ENCODE results near the gene GHITM.

Gene GHITM

DNA sequence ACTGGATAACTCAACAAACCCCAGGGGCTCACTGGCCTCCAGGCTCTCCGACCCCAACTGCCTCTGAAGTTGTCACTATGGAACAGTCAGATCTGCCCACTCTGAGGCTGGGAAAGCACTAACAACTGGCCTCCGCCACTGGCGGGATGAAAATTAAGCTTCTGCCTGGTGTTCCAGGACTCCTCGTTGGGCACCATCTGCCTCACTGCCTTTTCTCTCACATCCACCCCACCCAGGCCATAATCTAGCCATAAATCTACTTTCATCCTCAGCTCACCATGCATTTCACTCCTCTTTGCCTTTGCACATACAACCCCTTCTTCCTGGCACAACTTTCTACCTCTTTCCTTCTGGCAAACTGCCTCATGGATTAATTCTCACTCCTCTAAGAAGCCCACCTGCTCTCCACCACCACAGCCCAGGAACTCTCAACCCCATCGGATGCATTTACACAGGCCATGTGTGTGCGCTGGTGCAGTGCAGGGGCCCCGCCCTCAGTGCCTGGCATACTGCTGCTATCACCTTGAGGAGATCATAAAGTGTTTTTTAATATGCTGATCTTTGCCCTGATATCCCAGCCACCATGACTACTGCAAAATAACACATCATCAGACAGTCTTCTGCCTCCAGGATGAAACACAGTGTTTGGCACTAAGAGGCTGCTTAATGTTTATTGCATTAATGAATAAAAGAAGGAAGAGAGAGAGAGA, 59.1 kb downstream of the GHITM start:
- DNase-seq (ENCODE audit: low read depth in 2 of 2, low spot score in 1 of 2), result no peak

DNA sequence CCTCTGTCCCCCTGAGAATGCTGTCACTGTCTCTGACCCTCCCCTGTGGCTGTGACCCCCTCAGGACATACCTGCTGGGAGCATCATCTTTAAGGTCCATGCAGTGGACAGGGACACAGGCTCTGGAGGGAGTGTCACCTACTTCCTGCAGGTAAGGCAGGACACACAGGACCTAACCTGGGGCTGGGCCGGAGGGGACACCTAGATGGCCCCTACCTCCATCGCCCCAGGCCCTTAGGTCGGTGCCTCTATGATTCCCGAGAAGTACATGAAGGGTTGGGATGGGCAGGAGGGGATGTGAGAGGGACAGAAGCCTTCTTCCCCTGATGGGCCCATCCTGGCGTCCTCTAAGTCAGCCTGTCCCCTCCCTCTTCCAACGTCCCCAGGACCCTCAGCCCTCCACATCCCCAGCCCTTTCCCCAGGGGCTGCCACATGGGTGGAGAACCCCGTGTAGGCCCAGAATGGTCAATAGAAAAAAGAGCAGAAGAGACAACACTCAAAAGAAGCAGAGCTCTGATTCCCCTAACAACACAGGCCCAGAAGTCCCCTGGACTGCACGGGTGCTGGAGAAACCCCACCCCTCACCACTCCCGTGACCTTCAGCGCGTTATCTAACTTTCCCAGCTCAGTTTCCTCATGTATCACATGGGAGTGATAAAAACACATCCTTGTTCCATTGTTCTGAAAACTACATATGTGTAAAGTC, 61.4 kb downstream of the GHITM start:
- DNase-seq (ENCODE audit: low read depth in 2 of 2, low spot score in 1 of 2), result no peak

GRCh38 chr10:84201244-84201606, 61.9 kb downstream of the GHITM start:
- no peak for DNase-seq (ENCODE audit: low read depth in 2 of 2, low spot score in 1 of 2)

DNA sequence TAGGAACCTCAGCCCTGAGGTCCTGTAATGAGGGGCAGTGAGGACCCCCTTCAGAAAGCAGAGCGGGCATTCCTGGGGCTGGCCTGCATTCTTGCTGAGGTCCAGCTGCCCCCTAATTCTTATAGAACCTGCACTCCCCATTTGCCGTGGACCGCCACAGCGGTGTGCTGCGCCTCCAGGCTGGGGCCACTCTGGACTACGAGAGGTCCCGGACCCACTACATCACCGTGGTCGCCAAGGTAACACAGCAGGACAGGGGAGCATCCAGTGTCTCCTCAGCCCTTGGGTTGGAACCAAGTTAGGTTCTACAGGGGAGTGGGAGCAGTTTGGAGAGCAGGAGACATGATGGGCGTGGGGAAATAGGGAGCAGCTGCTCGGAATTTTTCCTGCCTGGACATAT, 62.4 kb downstream of the GHITM start:
- DNase-seq (ENCODE audit: low read depth in 2 of 2, low spot score in 1 of 2), result no peak

DNA sequence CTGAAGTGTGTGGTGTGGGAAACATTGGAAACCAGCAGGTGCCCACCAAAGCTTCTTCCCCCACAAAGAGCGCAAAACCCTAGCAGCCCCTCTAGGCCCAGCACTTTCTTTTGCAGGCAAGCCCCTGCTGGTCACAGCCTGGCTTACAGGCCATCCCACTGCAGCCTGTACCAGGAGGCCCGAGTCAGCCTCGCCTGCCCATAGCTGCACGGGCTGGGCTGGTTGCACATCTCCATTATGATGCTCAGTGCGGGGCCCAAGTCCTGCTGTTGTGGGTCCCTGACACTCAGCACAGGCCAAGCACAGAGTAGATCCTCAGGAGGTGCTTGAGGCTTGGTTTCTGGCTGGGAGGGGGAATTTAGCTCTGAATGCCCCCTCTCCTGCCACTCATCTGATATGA, 63.0 kb downstream of the GHITM start:
- no peak for DNase-seq (ENCODE audit: low read depth in 2 of 2, low spot score in 1 of 2)

Measured in stimulated activated CD8-positive, alpha-beta memory T cell treated with anti-CD3 and anti-CD28 coated beads, Interleukin-4, amount 100 ng/mL, for 1 hour (primary cell).